NCI-H1436 (cell line): Measurements from ENCODE around the gene POLR1A.
"Not testable (repeated sequence)": the region's sequence is repeated elsewhere in the genome, so short reads cannot be mapped to it uniquely, and the experiment has no call there.

Experiments used
- DNase-seq: peaks from one replicate; lab custom pipeline; 2025; lab: John Stamatoyannopoulos, UW

POLR1A gene

DNA sequence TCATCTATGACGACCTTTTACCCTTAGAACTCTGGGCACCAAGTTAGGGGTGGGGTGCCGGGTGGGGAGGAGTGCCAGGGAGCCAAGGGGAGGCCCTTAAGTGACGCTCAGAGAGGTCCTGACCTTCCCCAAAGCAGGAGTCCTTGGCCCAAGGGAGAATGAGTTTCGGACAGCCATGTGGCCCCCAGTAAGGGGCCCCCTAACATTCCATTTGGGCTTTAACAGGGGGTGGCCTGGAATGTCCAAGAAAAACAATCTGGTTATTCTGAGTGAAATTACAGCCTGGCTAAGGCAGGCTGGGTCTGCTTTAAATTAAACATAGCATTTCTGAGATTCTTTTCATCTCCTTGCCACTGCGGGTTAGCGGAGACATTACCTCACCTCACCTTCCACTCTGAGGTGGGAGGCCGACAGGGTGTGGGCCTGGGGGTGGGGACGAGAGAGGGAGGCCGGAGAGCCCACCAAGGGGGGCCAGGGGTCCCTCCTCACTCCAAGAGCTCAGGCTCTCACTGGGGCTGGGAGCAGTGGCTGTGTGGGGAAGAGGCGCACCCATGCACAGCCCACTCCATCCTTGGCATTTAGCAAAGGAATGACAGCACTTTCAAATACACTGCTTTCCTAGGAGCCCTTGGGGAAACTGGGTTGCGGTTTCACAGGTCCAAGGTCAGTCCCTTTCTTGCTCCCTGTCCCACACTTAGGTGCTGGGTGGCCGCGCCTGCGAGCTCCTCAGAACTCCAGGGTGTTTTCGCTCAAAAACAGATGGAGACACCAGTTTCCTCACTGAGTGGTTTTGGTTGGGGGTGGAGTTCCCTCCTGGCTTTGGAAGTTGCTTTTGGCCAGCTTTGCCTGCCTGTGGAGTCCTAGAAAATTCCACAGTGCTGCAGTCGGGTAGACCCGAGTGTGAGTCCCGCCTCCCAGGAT lies 107.4 kb downstream of the POLR1A start:
- DNase-seq = no peak

GRCh38 chr2:85997017-85997970 lies 108.4 kb downstream of the POLR1A start:
- DNase-seq = no peak

- DNase-seq = peak; percentile 16
These were observed 109.1 kb downstream of the POLR1A start for GRCh38 chr2:85996591-85996990.

- DNase-seq = no peak
These were observed 109.8 kb downstream of the POLR1A start for GRCh38 chr2:85995648-85996529.

GRCh38 chr2:85994897-85995647 lies 110.6 kb downstream of the POLR1A start:
- no peak for DNase-seq

DNA sequence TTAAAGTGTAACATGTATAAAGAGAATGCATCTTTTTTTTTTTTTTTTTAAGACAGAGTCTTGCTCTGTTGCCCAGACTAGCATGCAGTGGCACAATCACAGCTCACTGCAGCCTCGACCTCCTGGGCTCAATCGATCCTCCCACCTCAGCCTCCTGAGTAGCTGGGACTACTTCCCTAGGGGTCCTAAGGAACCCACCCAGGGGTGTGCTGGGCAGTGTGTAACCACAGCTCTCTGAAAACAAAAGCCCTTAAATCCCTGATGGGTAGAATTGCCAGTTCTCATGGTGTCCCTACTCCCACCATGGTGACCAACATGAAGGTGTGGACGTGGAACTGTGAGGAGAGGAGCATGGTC lies 111.3 kb downstream of the POLR1A start:
- DNase-seq = no peak

GRCh38 chr2:85992611-85993010 lies 113.1 kb downstream of the POLR1A start:
- no peak for DNase-seq

- DNase-seq = not testable (repeated sequence)
These were observed 113.6 kb downstream of the POLR1A start for GRCh38 chr2:85992053-85992452.

DNA sequence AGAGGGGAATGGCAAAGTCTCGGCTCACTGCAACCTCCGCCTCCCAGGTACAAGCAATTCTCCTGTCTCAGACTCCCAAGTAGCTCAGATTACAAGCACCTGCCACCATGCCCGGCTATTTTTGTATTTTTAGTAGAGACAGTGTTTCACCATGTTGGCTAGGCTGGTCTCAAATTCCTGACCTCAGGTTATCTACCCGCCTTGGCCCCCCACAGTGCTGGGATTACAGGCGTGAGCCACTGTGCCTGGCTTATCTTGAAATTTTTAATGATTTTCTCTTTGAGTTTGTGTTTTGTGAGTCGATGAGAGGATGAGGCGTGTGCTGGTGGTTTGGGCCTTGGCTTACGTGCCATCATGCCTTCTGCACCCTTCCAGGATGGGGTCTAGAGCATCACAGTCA lies 115.6 kb downstream of the POLR1A start:
- no peak for DNase-seq

DNA sequence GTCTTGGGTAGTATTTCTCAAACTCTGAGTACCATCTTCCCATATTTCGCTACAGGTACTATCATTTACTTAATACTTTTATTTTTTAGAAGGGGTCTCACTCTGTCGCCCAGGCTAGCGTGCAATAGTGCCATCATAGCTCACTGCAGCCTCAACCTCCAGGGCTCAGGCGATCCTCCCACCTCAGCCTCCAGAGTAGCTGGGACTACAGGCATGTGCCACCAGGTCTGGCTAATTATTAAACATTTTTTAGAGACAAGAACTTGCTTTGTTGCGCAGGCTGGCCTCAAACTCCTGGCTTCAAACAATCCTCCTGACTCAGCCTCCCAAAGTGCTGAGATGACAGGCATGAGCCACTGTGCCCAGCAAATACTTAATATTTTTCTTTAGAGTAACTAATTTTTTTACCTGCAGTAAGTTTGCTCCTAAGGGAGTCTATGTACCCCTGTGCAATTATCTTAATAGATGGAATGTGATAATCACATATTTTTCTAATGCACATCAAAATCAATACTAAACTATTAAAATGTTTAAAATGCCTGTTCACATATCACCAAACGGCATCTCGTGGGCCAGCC lies 116.3 kb downstream of the POLR1A start:
- no peak for DNase-seq

- no peak for DNase-seq
These were observed 116.8 kb downstream of the POLR1A start for GRCh38 chr2:85988914-85989270.

DNA sequence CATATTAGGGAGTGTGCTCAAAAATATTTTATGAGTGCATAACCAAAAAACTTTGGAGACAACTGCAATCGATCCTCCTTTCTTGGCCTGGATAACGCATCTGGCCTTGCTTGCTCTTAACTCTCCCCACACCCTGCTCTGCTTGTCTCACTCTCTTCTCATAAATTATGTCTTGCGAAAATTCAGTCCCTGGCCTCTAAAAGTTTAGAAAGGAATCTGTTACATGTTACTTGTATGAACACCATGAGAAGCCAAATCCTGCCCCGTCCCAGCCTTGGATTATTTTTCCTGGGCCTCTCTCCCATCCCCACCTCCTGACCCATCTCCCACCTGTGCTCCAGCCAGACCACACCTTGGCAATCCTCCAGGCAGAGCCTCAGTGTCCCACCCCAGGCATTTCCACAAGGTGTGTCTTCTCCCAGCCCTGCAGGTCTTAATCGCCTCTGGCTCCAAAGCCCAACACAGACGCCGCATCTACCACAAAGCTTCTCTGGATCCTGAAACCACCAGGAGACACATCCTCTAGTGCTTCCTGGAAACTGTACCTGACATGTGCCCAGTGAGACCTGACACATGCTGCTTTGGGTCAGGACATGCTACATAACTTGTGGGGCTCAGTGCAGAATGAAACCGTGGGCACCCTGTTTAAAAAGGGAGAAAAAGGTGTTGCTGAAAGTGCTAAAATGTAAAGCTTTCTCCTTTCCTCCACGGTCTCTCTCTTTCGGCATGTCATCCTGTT lies 117.3 kb downstream of the POLR1A start:
- no peak for DNase-seq

DNA sequence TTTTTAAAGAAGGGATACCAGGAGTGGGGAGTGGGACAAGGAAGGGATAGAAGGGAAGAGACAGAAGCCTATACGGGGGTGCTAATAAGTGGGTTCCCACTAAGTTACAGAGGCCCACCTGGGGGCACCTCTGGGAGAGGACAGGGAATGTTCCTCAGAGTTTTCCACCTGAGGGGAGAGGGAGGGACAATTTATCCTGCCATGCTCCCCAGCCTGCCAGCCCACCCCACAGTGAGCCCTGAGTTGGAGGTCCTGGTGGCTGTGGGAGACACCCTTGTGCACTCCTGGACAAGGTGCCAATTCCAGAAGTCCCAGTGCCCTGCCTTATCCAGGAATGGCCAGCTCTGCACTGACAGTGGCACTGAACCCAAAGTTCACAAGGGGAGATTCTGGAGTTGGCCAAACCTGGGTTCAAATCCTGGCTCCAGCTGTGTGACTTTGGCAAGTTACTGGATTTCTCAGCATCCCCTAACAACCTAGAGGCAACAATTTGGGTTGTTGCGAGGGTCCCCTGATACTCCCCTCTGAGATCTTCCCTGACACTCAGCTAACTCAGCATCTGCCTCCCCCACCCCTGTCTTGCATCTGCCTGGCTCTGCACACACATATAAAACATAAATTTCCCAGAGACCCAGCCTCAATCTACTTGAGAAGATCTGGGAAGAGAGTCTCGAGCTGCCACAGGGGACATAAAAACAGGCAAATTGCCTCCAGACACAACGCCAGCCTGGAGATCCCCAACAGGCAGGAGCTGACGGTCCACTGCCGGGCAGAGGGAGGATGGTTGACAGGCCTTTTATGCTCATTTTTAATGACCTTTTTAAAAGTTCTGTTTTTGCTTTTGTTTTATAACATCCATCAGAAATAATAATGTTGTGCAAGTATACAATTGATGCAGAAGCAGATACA lies 118.2 kb downstream of the POLR1A start:
- no peak for DNase-seq

- no peak for DNase-seq
These were observed 119.6 kb downstream of the POLR1A start for GRCh38 chr2:85986121-85986520.

DNA sequence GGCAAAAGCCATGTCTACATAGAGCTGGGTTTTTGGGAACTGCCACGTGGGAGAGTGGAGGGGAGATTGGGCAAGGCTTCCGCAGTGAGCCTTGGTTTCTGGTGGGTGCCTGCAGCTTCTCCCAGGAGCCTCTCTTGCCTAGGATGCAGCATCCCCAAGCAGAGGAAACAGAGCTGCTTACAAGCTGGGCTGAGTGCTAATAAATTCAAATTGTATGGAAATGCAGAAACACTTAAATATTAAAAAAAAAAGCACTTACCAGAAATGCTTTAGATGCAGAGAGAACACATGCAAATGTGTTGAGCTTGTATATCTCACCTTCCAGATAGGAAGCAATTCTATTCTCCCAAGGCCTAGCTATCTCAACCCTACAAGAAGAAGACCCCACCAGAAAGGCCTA lies 120.9 kb downstream of the POLR1A start:
- DNase-seq = no peak

DNA sequence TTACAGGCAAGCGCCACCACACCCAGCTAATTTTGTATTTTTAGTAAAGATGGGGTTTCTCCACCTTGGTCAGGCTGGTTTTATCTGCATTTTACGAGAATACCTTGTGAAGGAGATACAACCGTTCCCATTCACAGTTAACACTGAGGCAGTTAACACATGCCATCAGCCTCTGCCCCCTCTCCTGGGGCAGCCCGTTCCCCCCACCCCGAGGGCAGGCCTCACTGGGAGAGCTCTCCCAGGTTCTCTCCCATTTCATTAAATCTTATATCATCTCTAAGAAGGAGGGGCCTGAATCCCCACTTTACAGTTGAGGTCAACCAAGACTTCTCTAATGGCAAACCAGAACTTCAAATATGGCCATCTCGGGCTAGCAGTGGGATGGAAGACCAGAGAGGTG lies 121.9 kb downstream of the POLR1A start:
- no peak for DNase-seq

GRCh38 chr2:85981579-85982247 lies 124.0 kb downstream of the POLR1A start:
- no peak for DNase-seq
